GM19438 (cell line): ENCODE measurements around the gene PPARA.

Experiments
- ATAC-seq: cut with Tn5 transposase; IDR thresholded peaks from one replicate; pipeline ENCODE4 v1.9.1; 2021; ENCODE audit warnings: low read depth; ENCODE audit not compliant: unreplicated experiment

The PPARA gene

GRCh38 chr22:46288846-46289243 lies 138.5 kb downstream of the PPARA start:
- no peak for ATAC-seq

- no peak for ATAC-seq
Measured at GRCh38 chr22:46289244-46289891, 139.0 kb downstream of the PPARA start.

GRCh38 chr22:46290121-46290842 lies 140.0 kb downstream of the PPARA start:
- no peak for ATAC-seq

- ATAC-seq, result no peak
Measured at GRCh38 chr22:46290843-46291785, 140.8 kb downstream of the PPARA start.

GRCh38 chr22:46292173-46292572 lies 141.8 kb downstream of the PPARA start:
- ATAC-seq, result no peak

- no peak for ATAC-seq
Measured at GRCh38 chr22:46292732-46293131, 142.4 kb downstream of the PPARA start.
